Neural crest cell (in vitro differentiated cells): ENCODE data around the gene ST6GALNAC1. TPM values are rescaled to one million over a fixed set of nuclear protein-coding genes. Genes with fewer than 3 reads are reported as not detected.

Source experiments
- DNase-seq: peaks from one replicate; pipeline ENCODE4 v3.0.0; 2021; ENCODE audit warnings: low read depth, mixed read lengths, low spot score
- H3K27ac Mint-ChIP-seq: one replicate; pipeline ENCODE4 v1.8.0; 2021; ENCODE audit warnings: mild to moderate bottlenecking, mixed read lengths; ENCODE audit not compliant: unreplicated experiment
- H3K27me3 Mint-ChIP-seq: 2 replicates; pipeline ENCODE4 v1.8.0; 2021; ENCODE audit warnings: low read depth, mild to moderate bottlenecking, mixed read lengths
- H3K36me3 Mint-ChIP-seq: 2 replicates; pipeline ENCODE4 v1.8.0; 2021; ENCODE audit warnings: low read depth, mild to moderate bottlenecking, mixed read lengths
- H3K4me1 Mint-ChIP-seq: 2 replicates; pipeline ENCODE4 v1.8.0; 2021; ENCODE audit warnings: mixed read lengths
- H3K4me3 Mint-ChIP-seq: one replicate; pipeline ENCODE4 v1.8.0; 2021; ENCODE audit warnings: mild to moderate bottlenecking, mixed read lengths
- H3K9me3 Mint-ChIP-seq: 2 replicates; pipeline ENCODE4 v1.8.0; 2021; ENCODE audit warnings: mixed read lengths
- CTCF ChIP-seq: fragments of 200-600 bp; sonication (generic); conservative IDR thresholded peaks from 2 replicates; pipeline ENCODE4 v1.5.0; 2021; ENCODE audit warnings: antibody characterized with exemption, mild to moderate bottlenecking
- total RNA-seq: library from RNA; stranded (reverse); gene quantifications from 2 replicates; pipeline ENCODE4 v1.2.1, GENCODE V29; 2021

Gene ST6GALNAC1
- total RNA-seq, 1 donor from 2014 or later, result not detected

- Mint-ChIP-seq H3K9me3 (peaks cover 4% of the 10 kb centered on the region), H3K27me3 (no peaks in the 10 kb centered on the region), H3K36me3 (no peaks in the 10 kb centered on the region), H3K4me1 (peaks cover 28% of the 10 kb centered on the region), H3K27ac (peak overlapping the region; percentile 69), H3K4me3 (peak overlapping the region; percentile 91)
- no peak for TF ChIP-seq CTCF
- DNase-seq, result no peak
Measured at GRCh38 chr17:76670718-76671122, 27.2 kb upstream of the ST6GALNAC1 start.

GRCh38 chr17:76670020-76670717, 26.6 kb upstream of the ST6GALNAC1 start:
- H3K4me3 Mint-ChIP-seq, result peak overlapping the region; percentile 91
- no peaks in the 10 kb centered on the region for H3K27me3 Mint-ChIP-seq
- no peak for TF ChIP-seq CTCF
- H3K9me3 Mint-ChIP-seq, result peaks cover 4% of the 10 kb centered on the region
- no peaks in the 10 kb centered on the region for H3K36me3 Mint-ChIP-seq
- peaks cover 28% of the 10 kb centered on the region for H3K4me1 Mint-ChIP-seq
- no peak for DNase-seq
- H3K27ac Mint-ChIP-seq, result no peak overlapping the region

- no peaks in the 10 kb centered on the region for H3K36me3 Mint-ChIP-seq
- TF ChIP-seq CTCF, result no peak
- peaks cover 4% of the 10 kb centered on the region for H3K9me3 Mint-ChIP-seq
- H3K27me3 Mint-ChIP-seq, result no peaks in the 10 kb centered on the region
- no peak overlapping the region for H3K27ac Mint-ChIP-seq
- no peak for DNase-seq
- peaks cover 28% of the 10 kb centered on the region for H3K4me1 Mint-ChIP-seq
- no peak overlapping the region for H3K4me3 Mint-ChIP-seq
Measured at GRCh38 chr17:76667786-76668453, 24.4 kb upstream of the ST6GALNAC1 start.

- Mint-ChIP-seq H3K4me3 (no peak overlapping the region), H3K27ac (no peak overlapping the region), H3K27me3 (no peaks in the 10 kb centered on the region), H3K9me3 (peaks cover 4% of the 10 kb centered on the region), H3K4me1 (peaks cover 24% of the 10 kb centered on the region), H3K36me3 (no peaks in the 10 kb centered on the region)
- TF ChIP-seq CTCF, result no peak
- DNase-seq, result no peak
Measured at GRCh38 chr17:76667491-76667755, 23.9 kb upstream of the ST6GALNAC1 start.

- H3K36me3 Mint-ChIP-seq, result no peaks in the 10 kb centered on the region
- DNase-seq, result no peak
- no peak for TF ChIP-seq CTCF
- no peak overlapping the region for H3K27ac Mint-ChIP-seq
- H3K4me1 Mint-ChIP-seq, result peaks cover 24% of the 10 kb centered on the region
- no peaks in the 10 kb centered on the region for H3K27me3 Mint-ChIP-seq
- H3K4me3 Mint-ChIP-seq, result no peak overlapping the region
- H3K9me3 Mint-ChIP-seq, result no peaks in the 10 kb centered on the region
Measured at GRCh38 chr17:76660656-76661042, 17.1 kb upstream of the ST6GALNAC1 start.
